Glutamatergic neuron (in vitro differentiated cells): Measurements from ENCODE around the gene HSPA6. TPM values are rescaled to one million over a fixed set of nuclear protein-coding genes. Genes with fewer than 3 reads are reported as not detected.
A peak's percentile ranks its signal among the peaks of the same experiment; 100 is the strongest.
"Not testable (repeated sequence)": the region's sequence is repeated elsewhere in the genome, so short reads cannot be mapped to it uniquely, and the experiment has no call there.

Experiments
- DNase-seq: peaks from one replicate; pipeline ENCODE4 v3.0.0; 2022
- H3K27ac Mint-ChIP-seq: one replicate; pipeline ENCODE4 v1.8.0; 2020; ENCODE audit warnings: mild to moderate bottlenecking, mixed read lengths, inconsistent platforms; ENCODE audit not compliant: unreplicated experiment
- H3K27me3 Mint-ChIP-seq: one replicate; pipeline ENCODE4 v1.8.0; 2020; ENCODE audit warnings: mild to moderate bottlenecking, moderate library complexity, mixed read lengths, inconsistent platforms; ENCODE audit not compliant: unreplicated experiment
- H3K36me3 Mint-ChIP-seq: one replicate; pipeline ENCODE4 v1.8.0; 2020; ENCODE audit warnings: mild to moderate bottlenecking, mixed read lengths, inconsistent platforms; ENCODE audit not compliant: unreplicated experiment
- H3K4me1 Mint-ChIP-seq: one replicate; pipeline ENCODE4 v1.8.0; 2020; ENCODE audit warnings: mild to moderate bottlenecking, low read depth, mixed read lengths, inconsistent platforms; ENCODE audit not compliant: unreplicated experiment
- H3K4me3 Mint-ChIP-seq: one replicate; pipeline ENCODE4 v1.8.0; 2020; ENCODE audit warnings: mild to moderate bottlenecking, mixed read lengths, inconsistent platforms; ENCODE audit not compliant: unreplicated experiment
- H3K9me3 Mint-ChIP-seq: one replicate; pipeline ENCODE4 v1.8.0; 2020; ENCODE audit warnings: mild to moderate bottlenecking, moderate library complexity, mixed read lengths, inconsistent platforms; ENCODE audit not compliant: unreplicated experiment
- total RNA-seq: library from RNA; stranded (reverse); fragmentation: NEBNext Ultra II Directional; extraction: Animal tissue kit (Norgen Biotek cat#: 25700); gene quantifications from one replicate; pipeline ENCODE4 v1.2.1, GENCODE V29; 2021; ENCODE audit not compliant: unreplicated experiment
- TF ChIP-seq, protein P1 (sequence below): fragments of 200-600 bp; sonication (generic); IDR thresholded peaks from one replicate; pipeline ENCODE4 v1.5.0; 2021; ENCODE audit not compliant: partially characterized antibody, unreplicated experiment

The HSPA6 gene
- total RNA-seq, 1 donor from 2014 or later = not detected

GRCh38 chr1:161531986-161532643, 7.8 kb downstream of the HSPA6 start:
- DNase-seq = no peak
- Mint-ChIP-seq H3K27me3 (peaks cover 24% of the 10 kb centered on the region), H3K4me3 (peak overlapping the region; percentile 69), H3K27ac (no peak overlapping the region), H3K36me3 (no peaks in the 10 kb centered on the region), H3K9me3 (peaks cover 22% of the 10 kb centered on the region), H3K4me1 (peaks cover 11% of the 10 kb centered on the region)
- TF ChIP-seq, protein P1, sequence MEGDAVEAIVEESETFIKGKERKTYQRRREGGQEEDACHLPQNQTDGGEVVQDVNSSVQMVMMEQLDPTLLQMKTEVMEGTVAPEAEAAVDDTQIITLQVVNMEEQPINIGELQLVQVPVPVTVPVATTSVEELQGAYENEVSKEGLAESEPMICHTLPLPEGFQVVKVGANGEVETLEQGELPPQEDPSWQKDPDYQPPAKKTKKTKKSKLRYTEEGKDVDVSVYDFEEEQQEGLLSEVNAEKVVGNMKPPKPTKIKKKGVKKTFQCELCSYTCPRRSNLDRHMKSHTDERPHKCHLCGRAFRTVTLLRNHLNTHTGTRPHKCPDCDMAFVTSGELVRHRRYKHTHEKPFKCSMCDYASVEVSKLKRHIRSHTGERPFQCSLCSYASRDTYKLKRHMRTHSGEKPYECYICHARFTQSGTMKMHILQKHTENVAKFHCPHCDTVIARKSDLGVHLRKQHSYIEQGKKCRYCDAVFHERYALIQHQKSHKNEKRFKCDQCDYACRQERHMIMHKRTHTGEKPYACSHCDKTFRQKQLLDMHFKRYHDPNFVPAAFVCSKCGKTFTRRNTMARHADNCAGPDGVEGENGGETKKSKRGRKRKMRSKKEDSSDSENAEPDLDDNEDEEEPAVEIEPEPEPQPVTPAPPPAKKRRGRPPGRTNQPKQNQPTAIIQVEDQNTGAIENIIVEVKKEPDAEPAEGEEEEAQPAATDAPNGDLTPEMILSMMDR = no peak

DNA sequence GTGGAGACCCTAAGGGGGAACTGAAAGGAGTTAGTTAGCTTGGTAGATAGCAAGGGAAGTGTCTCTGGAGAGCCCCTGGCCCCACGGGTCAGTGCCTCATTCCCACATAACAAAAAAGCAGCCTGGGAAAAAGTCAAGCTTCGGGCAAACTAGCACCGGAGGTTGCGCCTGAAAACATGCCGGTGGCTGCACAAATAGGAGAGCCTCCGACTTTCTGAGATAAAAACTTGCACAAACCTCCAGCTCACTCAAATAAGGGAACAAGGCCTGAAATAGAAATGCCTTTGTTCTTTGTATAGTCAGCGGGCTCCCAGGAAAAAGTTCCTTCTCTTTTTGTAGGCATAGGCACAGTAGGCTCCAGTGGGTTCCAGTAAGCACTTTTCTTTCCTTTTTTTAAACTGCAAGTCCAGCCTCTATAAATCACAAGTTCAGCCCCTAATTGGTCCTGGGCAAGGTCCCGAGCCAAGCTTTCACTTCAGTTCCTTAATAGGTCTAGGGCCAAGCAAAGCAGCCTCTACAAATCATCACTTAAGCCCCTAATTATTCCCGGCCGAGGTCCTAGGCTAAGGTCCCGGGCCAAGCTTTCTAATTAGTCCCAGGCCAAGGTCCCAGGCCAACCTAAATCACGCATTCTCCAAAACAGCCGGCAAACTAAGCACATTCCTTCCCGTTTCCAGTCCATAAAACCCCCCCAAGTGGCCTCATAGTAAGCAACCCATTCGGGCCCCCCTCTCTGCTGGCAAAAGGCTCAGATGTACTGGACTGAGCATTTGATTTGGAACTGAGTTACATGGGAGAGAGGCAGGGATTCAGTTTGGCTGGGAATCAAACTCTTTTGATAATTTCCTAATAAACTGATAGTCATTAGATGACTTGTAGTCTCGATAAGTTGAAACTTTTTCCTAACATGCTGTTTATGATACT, 8.6 kb downstream of the HSPA6 start:
- DNase-seq, H3K27ac Mint-ChIP-seq, H3K36me3 Mint-ChIP-seq: not testable (repeated sequence)
- H3K27me3 Mint-ChIP-seq = peaks cover 24% of the 10 kb centered on the region
- H3K9me3 Mint-ChIP-seq = peaks cover 22% of the 10 kb centered on the region
- H3K4me1 Mint-ChIP-seq = peaks cover 11% of the 10 kb centered on the region
- H3K4me3 Mint-ChIP-seq = peak overlapping the region; percentile 69

GRCh38 chr1:161537068-161537669, 12.8 kb downstream of the HSPA6 start:
- Mint-ChIP-seq H3K27me3 (peaks cover 18% of the 10 kb centered on the region), H3K9me3 (peaks cover 20% of the 10 kb centered on the region)
- not testable (repeated sequence) for H3K27ac Mint-ChIP-seq, H3K4me1 Mint-ChIP-seq, DNase-seq, H3K4me3 Mint-ChIP-seq, H3K36me3 Mint-ChIP-seq

- not testable (repeated sequence) for H3K4me3 Mint-ChIP-seq, H3K27ac Mint-ChIP-seq, DNase-seq, H3K36me3 Mint-ChIP-seq, H3K4me1 Mint-ChIP-seq
- Mint-ChIP-seq H3K27me3 (peaks cover 14% of the 10 kb centered on the region), H3K9me3 (peaks cover 17% of the 10 kb centered on the region)
Observed at GRCh38 chr1:161538925-161539479, 14.7 kb downstream of the HSPA6 start.

DNA sequence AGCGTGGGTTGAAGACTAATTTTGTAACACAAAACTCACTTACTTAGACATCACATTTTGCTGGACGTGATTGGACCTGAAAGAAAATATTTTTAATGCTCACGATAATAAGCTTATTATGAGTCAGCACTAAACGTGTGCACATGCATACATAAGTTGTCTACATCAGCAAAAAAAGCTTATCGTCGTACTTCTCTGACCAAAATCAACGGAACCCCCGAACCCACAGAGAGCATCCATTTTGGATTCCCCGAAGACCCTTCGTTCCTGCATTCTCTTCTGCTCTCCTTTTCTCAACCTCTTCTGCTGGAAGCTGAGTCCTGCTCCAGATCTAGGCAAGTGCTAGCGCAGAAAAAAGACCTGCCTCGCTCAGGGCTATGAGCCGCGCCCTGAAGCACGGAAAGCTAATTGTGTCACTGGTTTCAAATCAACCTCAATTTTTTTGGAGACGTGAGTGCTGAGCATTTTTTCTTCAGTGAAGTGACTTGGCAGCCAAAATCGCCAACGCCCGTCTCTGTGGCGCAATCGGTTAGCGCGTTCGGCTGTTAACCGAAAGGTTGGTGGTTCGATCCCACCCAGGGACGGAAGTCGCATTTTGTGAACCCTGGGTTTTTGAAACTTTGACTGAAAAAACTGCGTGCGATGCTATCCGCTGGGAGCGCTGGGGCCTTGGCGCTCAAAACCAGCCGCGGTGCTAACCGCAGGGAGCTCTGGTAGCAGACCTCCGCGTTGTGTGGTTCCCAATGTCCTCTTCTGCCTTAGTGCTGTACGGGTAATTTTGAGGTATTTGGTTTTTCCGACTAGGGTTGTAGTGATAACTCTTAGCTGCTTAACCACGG, 15.6 kb downstream of the HSPA6 start:
- peak overlapping the region; percentile 75 for H3K27ac Mint-ChIP-seq
- peak; percentile 71 for DNase-seq
- H3K36me3 Mint-ChIP-seq, H3K4me1 Mint-ChIP-seq: not testable (repeated sequence)
- peaks cover 14% of the 10 kb centered on the region for H3K27me3 Mint-ChIP-seq
- peaks cover 17% of the 10 kb centered on the region for H3K9me3 Mint-ChIP-seq
- H3K4me3 Mint-ChIP-seq = peak overlapping the region; percentile 90

- H3K4me1 Mint-ChIP-seq, DNase-seq, H3K27ac Mint-ChIP-seq, H3K36me3 Mint-ChIP-seq: not testable (repeated sequence)
- peaks cover 14% of the 10 kb centered on the region for H3K27me3 Mint-ChIP-seq
- H3K9me3 Mint-ChIP-seq = peaks cover 17% of the 10 kb centered on the region
- peak overlapping the region; percentile 90 for H3K4me3 Mint-ChIP-seq
Observed at GRCh38 chr1:161540570-161540960, 16.2 kb downstream of the HSPA6 start.

DNA sequence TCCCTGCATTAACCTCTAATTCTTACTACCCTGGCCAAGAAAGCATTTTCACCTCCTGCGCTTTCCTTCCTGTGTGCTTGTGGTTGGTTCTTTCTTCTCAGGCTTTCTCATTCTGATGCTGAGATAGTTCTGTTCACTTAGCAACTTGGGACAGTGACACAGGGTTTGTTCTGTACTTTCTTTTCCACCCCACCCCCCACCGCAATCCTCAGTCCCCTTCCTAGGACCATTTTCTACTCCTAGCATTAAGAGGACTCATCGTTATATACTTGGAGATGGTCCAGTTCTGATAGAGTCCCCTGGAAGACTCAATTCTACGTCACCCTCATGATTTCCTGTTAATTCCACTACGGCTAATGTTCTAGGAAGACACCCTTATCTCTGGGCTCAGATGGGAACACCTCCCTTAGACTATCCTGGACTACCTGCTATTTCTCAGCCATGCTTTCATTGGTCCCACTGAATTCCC, 17.8 kb downstream of the HSPA6 start:
- not testable (repeated sequence) for H3K4me3 Mint-ChIP-seq
- H3K27me3 Mint-ChIP-seq = peaks cover 14% of the 10 kb centered on the region

GRCh38 chr1:161543125-161543524, 18.8 kb downstream of the HSPA6 start:
- not testable (repeated sequence) for H3K27ac Mint-ChIP-seq, H3K4me3 Mint-ChIP-seq, H3K4me1 Mint-ChIP-seq, DNase-seq, H3K36me3 Mint-ChIP-seq
- Mint-ChIP-seq H3K9me3 (peaks cover 17% of the 10 kb centered on the region), H3K27me3 (peaks cover 14% of the 10 kb centered on the region)

More for the DNA sequence above, 17.8 kb downstream of the HSPA6 start:
- not testable (repeated sequence) for H3K4me1 Mint-ChIP-seq, H3K36me3 Mint-ChIP-seq, DNase-seq, H3K27ac Mint-ChIP-seq
- H3K9me3 Mint-ChIP-seq = peaks cover 17% of the 10 kb centered on the region

GRCh38 chr1:161545005-161545731, 20.8 kb downstream of the HSPA6 start:
- not testable (repeated sequence) for H3K4me3 Mint-ChIP-seq, H3K36me3 Mint-ChIP-seq, H3K4me1 Mint-ChIP-seq, H3K9me3 Mint-ChIP-seq, H3K27me3 Mint-ChIP-seq, H3K27ac Mint-ChIP-seq, DNase-seq
